ENCODE data around the gene GDNF.
A peak's percentile ranks its signal among the peaks of the same experiment; 100 is the strongest.

GDNF gene

GRCh38 chr5:37839407-37840052 is at the start of gene GDNF:
Gene GDNF (minus strand): TSS chr5:37840041. CDS start chr5:37834796, 5,245 bp downstream.
- peak within 1 kb of the TSS; percentile 41 for H3K4me3 ChIP-seq (ENCODE audit: low read depth, low read length)
- CTCF ChIA-PET = interaction anchor here (0.6 to 1.9 kb wide), 4 partner anchors 10 to 416 kb away, joined by 3 to 6 read pairs (median 6); no protein-coding TSS in a partner anchor
- no peaks in the 10 kb centered on the region for H3K9me3 ChIP-seq (ENCODE audit: control insufficient read depth, insufficient read depth, low read depth, low read length)
- POLR2A ChIA-PET = interaction anchor here (0.7 kb wide), 1 partner anchor 469 kb away, joined by 3 read pairs; the partner anchor contains the start of gene NUP155
- H3K36me3 ChIP-seq (ENCODE audit: control insufficient read depth in 2 of 2, insufficient read depth in 1 of 2, low read length in 2 of 2) = no peaks in the 10 kb centered on the region
- H3K27ac ChIP-seq (ENCODE audit: extremely low read depth, low read depth, low read length) = peak within 1 kb of the TSS; percentile 79
- peaks cover 19% of the 10 kb centered on the region for H3K4me1 ChIP-seq (ENCODE audit: control insufficient read depth, insufficient read depth, low read length)
- TF ChIP-seq ZNF175 (tag by site-specific recombination; IDR thresholded peaks at IDR 0.05) (no peak), MYNN (tag by site-specific recombination; IDR thresholded peaks at IDR 0.05; ENCODE audit: borderline replicate concordance) (no peak), KLF16 (tag by site-specific recombination; IDR thresholded peaks at IDR 0.05) (no peak), ZNF138 (tag by site-specific recombination; IDR thresholded peaks at IDR 0.05; ENCODE audit: borderline replicate concordance) (no peak), PRDM1 (tag by site-specific recombination; IDR thresholded peaks at IDR 0.05) (no peak), ZNF558 (tag by site-specific recombination; IDR thresholded peaks at IDR 0.05) (no peak), SCRT1 (tag by site-specific recombination; IDR thresholded peaks at IDR 0.05; ENCODE audit: borderline replicate concordance) (no peak), ZBTB1 (tag by site-specific recombination; IDR thresholded peaks at IDR 0.05) (no peak), SP3 (tag by site-specific recombination; IDR thresholded peaks at IDR 0.05) (no peak), ZNF18 (tag by site-specific recombination; IDR thresholded peaks at IDR 0.05) (no peak), ZNF513 (tag by site-specific recombination; IDR thresholded peaks at IDR 0.05) (0 out of 2 replicates have a peak, but pooled peaks have one; percentile 6), ZBTB17 (tag by site-specific recombination; IDR thresholded peaks at IDR 0.05) (no peak), ZNF777 (tag by site-specific recombination; IDR thresholded peaks at IDR 0.05; ENCODE audit: borderline replicate concordance) (no peak), ZNF843 (tag by site-specific recombination; IDR thresholded peaks at IDR 0.05) (no peak), ZNF610 (tag by site-specific recombination; IDR thresholded peaks at IDR 0.05; ENCODE audit: borderline replicate concordance) (no peak), ZBTB11 (tag by site-specific recombination; conservative IDR thresholded peaks at IDR 0.05; ENCODE audit: low read depth) (no peak), AEBP2 (tag by site-specific recombination; IDR thresholded peaks at IDR 0.05; ENCODE audit: borderline replicate concordance) (no peak), ZNF677 (tag by site-specific recombination; IDR thresholded peaks at IDR 0.05) (no peak), ZNF174 (tag by site-specific recombination; IDR thresholded peaks at IDR 0.05) (no peak), OSR2 (tag by site-specific recombination; IDR thresholded peaks at IDR 0.05) (no peak), ZNF776 (tag by site-specific recombination; IDR thresholded peaks at IDR 0.05; ENCODE audit: borderline replicate concordance) (no peak), ZNF169 (tag by site-specific recombination; IDR thresholded peaks at IDR 0.05) (no peak)
- TF ChIP-seq, protein P1, sequence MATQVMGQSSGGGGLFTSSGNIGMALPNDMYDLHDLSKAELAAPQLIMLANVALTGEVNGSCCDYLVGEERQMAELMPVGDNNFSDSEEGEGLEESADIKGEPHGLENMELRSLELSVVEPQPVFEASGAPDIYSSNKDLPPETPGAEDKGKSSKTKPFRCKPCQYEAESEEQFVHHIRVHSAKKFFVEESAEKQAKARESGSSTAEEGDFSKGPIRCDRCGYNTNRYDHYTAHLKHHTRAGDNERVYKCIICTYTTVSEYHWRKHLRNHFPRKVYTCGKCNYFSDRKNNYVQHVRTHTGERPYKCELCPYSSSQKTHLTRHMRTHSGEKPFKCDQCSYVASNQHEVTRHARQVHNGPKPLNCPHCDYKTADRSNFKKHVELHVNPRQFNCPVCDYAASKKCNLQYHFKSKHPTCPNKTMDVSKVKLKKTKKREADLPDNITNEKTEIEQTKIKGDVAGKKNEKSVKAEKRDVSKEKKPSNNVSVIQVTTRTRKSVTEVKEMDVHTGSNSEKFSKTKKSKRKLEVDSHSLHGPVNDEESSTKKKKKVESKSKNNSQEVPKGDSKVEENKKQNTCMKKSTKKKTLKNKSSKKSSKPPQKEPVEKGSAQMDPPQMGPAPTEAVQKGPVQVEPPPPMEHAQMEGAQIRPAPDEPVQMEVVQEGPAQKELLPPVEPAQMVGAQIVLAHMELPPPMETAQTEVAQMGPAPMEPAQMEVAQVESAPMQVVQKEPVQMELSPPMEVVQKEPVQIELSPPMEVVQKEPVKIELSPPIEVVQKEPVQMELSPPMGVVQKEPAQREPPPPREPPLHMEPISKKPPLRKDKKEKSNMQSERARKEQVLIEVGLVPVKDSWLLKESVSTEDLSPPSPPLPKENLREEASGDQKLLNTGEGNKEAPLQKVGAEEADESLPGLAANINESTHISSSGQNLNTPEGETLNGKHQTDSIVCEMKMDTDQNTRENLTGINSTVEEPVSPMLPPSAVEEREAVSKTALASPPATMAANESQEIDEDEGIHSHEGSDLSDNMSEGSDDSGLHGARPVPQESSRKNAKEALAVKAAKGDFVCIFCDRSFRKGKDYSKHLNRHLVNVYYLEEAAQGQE (tag by site-specific recombination; IDR thresholded peaks at IDR 0.05) = no peak

All from HEK293 (cell line).